Stimulated activated CD8-positive, alpha-beta memory T cell treated with anti-CD3 and anti-CD28 coated beads, Interleukin-15, amount 100 ng/mL, for 48 hours (primary cell): Measurements from ENCODE around the gene TSPYL1.
"Not testable (repeated sequence)": the region's sequence is repeated elsewhere in the genome, so short reads cannot be mapped to it uniquely, and the experiment has no call there.

Experiments used
- DNase-seq, 2 donors: peaks; one replicate each; pipeline ENCODE4 v3.0.0-alpha.2; 2020; ENCODE audit warnings: low read depth in 2 of 2

Gene TSPYL1

DNA sequence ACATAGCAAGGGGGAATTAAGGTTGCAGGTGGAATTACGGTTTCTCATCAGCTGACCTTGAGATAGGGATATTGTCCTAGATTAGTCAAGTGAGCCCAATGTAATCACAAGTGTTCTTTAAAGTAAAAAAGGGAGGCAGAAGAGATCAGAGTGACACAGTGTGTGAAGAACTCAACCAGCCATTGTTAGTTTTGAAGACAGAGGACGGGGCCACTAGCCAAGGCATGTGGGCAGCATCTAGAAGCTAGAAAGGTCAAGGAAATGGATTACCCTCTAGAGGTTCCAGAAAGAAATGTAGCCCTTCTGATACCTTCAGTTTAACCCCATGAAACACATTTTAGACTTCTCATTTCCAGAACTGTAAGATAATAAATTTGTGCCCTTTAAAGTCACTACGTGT is 18.5 kb upstream of the TSPYL1 start:
- DNase-seq, result no peak

DNA sequence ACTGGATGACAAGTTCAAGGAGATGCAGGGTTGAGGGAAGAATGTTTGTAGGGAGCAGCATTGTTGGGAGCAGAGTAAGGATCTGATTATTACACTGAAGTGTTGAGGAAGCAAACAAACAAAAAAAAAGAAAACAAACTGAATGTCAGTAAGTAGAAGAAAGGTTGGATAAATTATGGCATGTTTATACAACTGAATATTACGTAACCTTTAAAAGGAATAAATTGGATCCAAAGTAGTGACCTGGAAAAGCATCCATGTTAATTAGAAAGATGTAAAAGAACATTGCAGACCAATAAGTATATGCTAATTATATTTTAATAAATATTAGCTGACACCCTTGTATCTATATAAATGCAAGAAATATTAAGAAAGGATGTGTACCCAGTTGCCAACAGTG is 12.8 kb upstream of the TSPYL1 start:
- no peak for DNase-seq

DNA sequence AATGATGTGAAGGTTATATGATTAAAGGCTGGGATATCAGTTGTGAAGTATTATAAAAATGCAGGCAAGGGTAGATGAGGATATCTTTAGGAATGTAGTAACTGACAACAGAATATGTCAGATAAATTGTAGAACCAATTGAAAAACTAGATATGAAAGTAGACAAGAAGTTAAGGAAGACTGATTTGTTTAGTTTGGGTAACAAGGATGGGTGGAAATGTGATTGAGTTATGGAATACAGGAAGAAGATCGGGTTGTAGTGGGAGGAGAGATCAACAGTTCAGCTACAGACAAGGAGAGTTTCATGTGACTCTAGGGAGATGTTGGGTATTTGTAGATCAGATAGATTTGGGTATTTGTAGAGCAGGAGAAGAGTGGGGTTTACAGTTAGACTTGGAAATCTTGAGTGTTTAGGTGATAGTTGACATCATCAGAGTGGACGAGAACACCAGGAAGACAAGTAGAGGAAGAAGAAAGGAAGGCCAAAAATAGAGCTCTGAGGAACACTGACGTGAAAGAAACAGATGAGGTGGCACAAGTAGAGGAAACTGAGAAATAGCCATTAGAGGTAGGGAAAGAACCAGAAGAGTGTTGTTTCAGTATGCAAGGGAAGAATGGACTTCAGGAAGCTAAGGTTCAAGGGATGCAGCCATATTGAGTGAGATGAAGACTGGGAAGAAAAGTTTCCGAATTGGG is 12.1 kb upstream of the TSPYL1 start:
- DNase-seq, result no peak

DNA sequence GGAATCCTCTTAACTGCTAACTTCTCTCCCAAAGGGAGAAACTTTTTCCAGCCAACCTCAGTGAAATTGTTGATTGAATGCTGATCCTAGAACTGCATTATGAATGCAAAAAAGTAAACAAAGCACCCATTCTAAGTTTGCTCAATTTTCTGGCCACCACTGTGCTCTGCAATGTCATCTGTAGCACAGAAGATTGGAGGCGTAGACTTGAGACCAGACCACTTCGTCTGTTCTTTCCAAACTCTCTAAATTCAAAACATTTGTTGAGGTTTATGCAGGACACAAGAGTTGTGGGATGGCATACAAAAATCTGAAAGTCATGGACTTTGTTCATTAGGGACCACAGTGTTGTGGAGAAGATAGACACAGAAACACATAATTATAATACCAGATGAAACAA is 11.1 kb upstream of the TSPYL1 start:
- DNase-seq, result no peak

DNA sequence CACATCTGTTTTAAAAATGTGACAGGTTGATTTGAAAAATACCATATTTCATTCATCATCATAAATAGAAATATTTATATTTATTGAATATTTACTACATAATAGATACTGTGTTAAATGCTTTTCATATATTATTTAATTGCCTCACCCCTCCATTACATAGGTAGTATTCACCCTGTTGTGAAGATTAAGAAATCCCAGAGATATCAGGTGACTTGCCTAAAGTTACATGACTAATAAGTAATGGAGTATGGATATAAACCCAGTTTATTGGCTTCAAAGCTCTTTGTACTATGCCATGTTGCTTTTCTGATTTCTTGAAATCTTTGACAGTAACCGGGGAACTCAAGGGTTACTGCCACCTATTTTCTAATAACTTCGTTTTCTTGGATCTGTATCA is 10.1 kb upstream of the TSPYL1 start:
- no peak for DNase-seq

DNA sequence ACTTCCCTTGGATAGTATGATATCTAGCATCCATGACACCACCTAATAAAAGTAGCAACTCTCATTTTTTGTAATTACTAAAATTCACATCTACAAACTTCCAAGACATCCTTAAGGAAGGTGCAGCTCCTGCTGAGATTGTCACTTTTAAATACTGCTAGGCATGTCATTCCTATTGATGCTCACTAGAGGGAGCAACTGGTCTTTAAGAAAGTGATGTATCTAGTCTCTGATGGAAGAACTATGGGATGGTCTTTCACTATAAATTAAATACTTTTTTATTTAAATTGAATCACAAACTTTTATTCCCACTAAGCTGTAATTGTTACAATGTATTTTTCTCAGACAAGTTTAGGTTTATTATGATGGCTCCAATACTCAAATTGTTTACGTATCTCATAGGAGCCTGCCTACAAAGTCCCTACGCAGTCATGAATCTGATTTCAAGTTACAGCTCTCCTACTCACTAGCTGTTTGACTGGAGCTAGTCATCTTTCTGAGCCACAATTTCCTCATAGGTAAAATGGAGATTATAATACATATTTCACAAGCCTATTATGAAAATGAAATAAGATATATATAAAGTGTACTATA is 8.1 kb upstream of the TSPYL1 start:
- no peak for DNase-seq

DNA sequence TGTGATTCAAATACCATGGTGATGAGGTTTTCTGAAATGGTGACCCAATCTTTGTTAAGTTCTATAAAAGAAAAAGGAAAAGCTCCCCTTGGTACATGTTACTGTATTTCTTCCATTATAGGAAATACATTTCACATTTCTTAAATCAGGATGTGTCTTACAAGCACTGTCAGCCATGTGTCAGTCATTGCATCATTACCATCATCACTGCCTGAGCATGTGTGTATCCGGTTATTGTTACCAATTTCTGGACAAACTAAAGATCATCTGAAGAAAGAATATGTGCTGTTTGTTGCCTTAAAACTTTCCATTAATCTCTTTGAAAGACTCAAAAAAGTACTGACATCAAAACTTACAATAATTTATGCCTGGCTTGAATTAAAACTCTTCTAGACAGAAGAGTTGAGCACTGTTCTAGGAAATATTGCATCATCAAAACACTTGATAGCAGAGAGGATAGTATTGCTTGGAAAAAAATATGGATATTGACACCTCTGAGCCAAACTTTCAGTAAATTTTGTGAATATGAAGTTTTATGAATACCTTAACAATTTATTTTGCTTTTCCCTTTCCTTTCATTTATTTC is 7.1 kb upstream of the TSPYL1 start:
- DNase-seq, result no peak

DNA sequence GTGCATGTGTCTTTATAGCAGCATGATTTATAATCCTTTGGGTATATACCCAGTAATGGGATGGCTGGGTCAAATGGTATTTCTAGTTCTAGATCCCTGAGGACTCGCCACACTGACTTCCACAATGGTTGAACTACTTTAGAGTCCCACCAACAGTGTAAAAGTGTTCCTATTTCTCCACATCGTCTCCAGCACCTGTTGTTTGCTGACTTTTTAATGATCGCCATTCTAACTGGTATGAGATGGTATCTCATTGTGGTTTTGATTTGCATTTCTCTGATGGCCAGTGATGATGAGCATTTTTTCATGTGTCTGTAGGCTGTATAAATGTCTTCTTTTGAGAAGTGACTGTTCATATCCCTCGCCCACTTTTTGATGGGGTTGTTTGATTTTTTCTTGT is 5.3 kb upstream of the TSPYL1 start:
- not testable (repeated sequence) for DNase-seq

DNA sequence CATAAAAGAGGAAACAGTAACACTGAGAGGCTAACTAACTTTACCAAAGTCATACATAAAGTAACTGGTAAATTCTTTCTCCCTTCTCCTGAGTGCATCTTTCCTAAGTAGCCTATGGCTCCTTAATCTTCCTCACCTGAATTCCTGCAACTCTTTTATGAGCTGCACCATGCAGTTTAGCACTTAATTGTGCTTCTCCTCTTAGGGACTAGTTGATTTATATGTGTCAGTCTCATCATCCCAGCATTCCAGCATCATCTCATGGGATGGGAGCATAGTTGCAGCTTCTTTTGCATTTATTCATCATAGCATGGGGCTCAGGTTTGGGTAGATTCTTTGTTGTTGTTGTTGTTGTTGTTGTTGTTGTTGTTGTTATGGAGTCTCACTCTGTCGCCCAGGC is 3.5 kb upstream of the TSPYL1 start:
- DNase-seq, result no peak

DNA sequence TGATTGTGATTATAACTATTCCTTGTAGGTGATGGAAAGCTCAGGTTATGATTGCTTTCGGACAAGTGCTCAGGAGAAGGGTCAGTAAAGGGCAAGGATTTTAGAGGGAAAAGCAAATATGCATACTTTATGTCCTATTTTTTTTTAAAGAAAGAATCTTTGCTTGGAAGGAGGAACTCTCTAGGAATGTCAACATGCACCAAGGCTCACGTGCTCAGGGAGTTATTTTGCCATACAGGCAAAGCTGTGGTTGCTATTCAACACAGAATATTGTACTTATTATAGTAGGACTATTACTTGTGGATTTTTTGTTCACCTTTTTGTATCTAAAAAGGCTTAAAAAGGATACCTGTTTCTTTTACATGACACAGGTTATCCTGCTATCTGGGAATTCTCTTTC is 3.0 kb upstream of the TSPYL1 start:
- DNase-seq, result no peak

DNA sequence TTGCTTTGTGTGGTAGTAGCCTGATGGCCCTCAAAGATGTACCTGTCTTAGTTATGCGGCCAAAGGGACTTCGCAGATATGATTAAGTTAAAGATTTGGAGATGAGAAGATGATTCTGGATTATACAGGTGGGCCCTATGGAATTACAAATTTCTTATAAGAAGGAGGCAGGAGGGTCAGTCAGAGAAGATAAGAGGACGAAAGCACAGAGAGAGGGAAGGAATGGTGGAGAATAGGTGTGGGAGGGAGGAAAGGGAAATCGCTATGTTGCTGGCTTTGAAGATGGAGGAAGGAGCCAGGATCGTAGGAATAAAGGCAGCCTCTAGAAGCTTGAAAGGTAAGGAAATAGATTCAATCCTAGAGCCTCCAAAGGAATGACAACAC is 1.2 kb upstream of the TSPYL1 start:
- no peak for DNase-seq

DNA sequence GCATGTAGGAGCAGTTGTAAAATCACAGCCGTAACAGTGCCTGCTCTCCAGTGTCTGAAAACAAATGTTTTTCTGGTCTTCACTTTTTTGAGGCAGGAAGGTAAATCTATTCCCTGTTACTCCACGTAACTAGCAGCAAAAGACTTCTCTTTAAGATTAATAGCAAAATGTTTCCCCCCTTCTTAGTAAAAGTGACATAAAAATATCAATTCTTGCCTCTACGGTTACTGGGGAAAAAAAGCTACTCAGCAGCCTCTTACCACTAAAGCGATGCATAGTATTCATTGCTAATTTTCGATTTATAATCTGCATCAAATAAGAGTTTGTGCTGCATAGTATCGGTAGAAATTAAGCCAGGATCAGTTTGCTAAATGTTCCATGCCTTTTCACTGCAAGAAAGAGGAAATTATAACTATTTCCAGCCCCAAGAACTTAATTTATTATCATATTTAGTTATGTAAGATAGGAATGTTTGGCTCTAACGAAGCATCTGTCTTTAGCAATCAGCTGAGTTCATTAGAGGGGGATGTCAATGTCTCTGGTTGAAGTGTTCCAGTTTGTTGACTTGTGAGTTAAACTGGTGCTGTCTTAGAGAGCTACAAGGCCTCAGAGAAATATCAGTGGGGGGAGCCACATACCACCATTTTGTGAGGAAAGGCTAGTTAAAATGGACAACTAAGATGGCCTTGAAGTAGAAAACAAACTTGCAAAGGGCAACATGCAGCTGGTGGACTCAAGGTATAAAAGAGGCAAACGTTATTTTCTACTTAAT is 617 bp upstream of the TSPYL1 start:
- DNase-seq, result no peak

DNA sequence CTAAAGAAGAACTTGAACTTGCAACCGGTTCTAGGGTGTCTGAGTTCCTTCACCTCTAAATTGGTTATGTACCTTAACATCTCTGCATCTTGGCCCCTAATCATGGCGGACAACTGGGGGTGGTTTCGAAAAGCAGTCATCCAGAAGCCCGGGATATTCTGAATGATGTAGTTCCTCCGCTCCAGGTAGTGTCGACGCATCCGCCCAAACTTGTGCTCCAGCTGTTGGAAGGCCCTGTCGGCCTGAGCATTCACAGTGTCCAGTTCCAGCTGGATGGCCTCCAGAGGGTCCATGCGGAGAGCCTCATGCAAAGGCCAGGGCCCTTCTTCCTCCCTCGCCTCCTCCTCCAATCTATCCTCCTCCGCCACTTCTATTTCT is 887 bp downstream of the TSPYL1 start:
- no peak for DNase-seq

DNA sequence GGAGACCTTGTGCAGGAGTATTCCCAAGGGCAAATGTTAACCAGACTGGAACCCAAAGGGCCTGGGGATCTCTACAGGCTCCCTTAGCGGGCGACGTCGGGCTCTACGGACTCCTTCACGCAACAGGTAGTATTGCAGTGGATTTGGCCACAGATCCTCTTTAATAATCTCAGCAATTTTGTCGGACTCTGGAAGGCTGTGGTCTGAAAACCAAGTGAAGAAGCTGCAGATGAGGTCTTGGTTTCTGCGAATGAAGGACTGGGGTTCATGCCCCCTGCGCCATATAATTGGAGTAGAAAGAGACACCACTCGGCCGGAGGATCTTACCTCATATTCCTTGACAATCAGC is 1.3 kb downstream of the TSPYL1 start:
- no peak for DNase-seq

DNA sequence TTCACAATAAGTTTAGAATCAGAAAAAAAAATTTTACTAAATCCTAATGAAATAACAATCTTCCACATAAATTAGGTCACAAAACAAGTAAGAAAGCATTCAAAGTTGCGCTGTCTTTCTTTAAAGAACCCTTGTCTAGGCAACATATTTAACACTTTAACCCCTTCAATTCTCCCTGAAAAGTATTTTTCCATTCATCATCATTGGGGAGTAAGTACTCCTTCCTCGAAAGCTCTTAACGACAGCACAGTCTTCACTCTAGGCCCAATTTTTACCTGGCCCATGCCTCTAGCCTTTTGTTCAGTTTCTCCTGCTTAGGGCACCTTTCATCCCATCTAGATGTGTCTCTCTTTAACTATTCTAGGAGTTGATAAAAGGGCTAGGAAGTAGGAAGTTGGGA is 2.6 kb downstream of the TSPYL1 start:
- DNase-seq, result no peak

DNA sequence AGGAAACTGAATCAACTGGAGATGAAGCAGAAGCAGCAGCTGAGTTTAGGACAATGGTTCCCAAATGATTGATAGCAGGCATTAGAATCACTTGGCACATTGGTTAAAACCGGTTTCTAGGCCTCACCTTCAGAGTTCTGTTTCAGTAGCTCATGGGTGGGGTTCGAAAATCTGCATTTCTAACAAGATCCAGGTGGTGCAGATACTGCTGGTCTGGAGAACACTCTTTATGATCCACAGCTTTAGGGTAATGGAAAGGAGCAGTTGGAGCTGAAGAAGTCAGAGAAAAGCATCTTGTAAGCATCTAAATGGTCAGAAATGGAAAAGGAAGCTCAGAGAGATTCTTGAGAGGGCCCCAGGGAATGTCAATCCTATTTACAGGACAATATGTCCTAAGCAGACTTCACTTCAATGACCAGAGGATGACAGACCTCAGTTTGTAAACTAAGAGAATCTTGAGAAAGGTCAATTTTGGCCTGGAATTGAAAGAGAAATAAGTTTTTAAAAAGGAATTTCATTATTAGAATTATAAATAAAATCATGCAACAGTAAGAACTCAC is 8.5 kb downstream of the TSPYL1 start:
- no peak for DNase-seq

DNA sequence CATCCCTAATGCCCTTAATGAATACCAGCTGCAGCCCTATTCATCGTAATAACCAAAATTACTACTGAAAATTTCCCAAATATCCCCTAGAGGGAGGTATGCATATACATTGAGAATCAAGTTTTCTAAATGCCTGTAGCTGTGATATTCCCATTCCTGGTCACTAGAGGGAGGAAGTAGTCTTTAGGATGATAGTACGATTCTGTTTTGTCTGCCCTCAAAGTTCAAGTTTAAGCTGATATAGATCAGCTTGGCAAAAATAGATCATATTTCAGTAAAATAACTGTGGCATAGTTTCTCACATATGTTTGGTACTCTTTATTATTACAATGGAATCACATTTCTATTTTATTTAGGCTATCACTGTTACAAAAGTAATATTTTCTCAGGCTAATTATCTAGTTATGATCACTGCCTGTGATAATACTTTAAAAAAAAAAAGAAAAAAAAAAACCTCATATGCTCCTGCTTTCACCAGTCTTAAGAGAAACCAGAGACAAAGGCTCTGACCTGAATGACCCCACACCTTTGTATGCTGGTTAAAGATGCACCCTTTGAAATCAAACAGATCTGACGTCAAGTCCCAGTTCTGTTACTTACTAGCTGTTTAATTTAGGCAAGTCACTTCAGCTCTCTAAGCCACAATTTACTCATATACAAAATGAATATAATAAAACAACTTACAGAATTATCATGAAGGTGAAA is 11.0 kb downstream of the TSPYL1 start:
- no peak for DNase-seq

DNA sequence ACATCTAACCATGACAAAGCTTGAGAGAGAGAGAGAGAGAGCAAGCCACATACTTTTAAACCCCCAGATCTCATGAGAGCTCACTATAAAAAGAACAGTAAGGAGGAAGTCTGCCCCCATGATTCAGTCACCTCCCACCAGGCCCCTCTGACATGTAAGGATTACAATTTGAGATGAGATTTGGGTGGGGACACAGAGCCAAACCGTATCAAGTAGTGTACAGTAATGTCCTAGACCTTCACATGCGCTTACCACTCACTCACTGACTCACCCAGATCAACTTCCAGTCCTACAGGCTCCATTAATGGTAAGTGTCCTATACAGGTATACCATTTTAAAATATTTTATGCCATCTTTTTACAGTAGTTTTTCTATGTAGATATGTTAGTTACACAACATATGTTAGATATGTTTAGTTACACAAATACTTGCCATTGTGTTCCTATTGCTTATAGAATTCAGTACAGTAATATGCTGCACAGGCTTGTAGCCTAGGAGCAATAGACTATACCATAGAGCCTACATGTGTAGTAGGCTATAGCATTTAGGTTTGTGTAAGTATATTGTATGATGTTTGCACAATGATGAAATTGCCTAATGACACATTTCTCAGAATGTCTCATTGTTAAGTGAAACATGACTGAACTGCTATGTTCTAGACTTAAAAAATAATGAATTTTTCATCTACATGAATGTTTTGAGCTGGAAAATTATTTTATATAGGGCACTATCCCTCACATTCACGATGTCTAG is 11.7 kb downstream of the TSPYL1 start:
- no peak for DNase-seq

DNA sequence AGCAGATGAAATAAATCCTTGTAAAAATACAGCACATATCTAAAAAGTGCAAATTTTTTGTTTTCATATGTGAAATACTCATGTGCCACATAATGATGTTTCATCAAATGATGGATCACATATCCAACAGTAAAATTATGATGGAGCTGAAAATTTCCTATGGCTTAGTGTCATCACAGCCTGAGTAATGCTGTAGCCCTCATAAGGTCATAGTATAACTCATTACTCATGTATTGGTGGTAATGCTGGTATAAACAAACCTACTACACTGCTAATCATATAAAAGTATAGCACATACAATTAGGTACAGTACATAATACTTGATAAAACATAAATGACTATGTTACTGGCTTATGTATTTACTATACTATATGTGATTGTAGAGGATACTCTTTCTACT is 12.9 kb downstream of the TSPYL1 start:
- no peak for DNase-seq

DNA sequence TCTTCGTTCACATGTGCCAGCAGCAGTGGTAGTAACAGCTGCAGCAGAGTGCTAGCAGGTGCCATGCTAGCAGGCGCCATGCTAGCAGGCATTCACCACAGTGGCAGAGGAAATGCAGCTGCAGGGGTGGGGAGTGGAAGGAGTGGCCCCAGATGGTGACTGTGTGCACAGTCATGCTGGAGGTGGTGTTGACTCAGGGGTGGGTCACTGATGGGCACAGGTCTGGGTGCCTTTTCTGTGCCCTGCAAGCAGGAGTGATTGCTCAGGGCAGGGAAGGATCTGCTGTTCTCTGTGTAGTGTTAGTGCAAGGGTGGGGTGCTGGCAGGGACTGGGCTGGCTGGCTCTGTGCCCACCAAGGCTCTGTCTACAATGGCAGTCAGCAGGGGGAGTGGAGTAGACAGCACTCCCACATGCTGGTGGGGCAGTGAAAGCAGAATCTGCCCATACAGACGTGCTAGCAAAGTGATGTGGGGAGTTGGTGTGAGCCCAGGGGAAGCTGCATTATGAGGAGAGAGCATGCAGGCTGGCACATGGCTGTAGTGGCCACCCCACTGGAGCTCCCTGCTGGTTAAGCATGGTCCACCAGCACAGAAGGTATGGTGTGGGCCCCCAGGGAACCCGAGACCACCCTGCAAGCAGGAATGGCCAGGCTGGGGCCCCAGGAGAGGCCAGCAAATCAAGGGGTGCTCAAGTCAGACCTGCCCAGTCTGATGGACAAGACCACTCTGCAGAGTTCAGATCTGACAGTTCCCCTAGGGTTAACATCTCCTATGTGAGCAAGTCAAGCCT is 14.5 kb downstream of the TSPYL1 start:
- peak in 1 of 2 donors; percentile 15 for DNase-seq

DNA sequence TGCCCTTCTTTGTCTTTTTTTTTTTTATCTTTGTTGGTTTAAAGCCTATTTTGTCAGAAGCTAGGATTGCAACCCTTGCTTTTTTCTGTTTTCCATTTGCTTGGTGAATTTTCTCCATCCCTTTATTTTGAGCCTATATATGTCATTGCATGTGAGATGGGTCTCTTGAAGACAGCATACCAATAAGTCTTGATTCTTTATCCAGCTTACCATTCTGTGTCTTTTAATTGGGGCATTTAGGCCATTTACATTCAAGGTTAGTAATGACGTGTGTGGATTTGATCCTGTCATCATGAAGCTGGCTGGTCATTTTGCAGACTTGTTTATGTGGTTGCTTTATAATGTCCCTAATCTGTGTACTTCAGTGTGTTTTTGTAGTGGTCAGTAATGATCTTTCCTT is 16.4 kb downstream of the TSPYL1 start:
- no peak for DNase-seq
